TTC549 (cell line): ENCODE measurements around the gene TCP11.

Experiments
- FAIRE-seq: peaks from 2 replicates; lab custom pipeline; 2012; peaks lifted over from hg19 to GRCh38; lab: Jason Lieb, UNC

TCP11 gene

DNA sequence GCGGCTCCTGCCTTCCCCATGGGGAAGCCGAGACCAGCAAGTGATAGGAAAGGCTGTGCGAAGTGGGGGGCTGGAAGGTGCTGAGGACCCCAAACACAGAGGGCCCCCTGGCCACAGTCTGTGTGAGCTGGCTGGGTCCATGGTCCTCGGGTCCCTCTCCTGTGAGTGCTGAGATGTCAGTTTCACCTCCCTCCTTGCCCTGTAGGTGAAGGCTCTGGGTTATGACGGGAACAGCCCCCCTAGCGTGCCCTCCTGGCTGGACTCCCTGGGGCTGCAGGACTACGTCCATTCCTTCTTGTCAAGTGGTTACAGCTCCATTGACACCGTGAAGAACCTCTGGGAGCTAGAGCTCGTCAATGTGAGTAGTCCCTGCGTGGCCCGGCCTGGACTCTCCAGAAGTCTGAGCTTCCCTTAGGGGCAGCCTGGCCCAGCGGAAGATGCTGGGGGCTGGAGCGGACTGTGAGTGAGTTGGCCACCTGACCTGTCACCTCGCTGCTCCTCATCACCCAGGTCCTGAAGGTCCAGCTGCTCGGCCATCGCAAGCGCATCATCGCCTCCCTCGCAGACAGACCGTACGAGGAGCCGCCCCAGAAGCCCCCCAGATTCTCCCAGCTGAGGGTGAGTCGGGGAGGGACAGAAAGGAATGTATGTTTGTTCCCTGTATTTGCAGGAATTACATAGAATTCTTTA lies 61.7 kb downstream of the TCP11 start:
- FAIRE-seq: no peak

GRCh38 chr6:35078896-35079295 lies 62.2 kb downstream of the TCP11 start:
- FAIRE-seq: no peak

DNA sequence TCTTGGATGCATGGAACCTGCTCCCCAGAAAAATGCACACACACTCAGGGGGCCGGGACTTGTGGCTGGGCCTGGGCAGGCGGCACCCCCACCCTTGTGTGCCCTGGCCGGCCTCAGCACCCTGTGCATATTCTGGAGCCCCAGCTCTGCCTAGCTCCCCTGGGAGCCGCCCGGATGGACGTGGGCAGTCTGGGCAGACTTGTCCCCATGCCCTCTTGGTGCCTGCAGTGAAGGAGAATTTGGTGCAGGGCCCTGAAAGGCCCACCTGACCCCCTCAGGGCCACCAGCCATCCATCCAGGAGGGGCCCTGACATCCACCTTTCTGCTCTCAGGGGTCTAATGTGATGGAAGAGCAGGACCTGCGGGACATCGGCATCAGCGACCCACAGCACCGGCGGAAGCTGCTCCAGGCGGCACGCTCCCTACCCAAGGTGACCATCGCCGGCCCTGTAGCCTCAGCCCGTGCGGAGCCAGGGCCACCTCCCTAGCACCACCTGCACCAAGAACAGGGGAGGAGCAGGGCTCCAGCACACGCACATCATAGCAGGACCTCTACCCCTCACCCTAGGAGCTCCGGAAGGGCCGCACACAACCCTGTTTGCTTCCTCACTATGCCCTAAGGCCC lies 62.8 kb downstream of the TCP11 start:
- no peak for FAIRE-seq

GRCh38 chr6:35077713-35078105 lies 63.4 kb downstream of the TCP11 start:
- FAIRE-seq: no peak

DNA sequence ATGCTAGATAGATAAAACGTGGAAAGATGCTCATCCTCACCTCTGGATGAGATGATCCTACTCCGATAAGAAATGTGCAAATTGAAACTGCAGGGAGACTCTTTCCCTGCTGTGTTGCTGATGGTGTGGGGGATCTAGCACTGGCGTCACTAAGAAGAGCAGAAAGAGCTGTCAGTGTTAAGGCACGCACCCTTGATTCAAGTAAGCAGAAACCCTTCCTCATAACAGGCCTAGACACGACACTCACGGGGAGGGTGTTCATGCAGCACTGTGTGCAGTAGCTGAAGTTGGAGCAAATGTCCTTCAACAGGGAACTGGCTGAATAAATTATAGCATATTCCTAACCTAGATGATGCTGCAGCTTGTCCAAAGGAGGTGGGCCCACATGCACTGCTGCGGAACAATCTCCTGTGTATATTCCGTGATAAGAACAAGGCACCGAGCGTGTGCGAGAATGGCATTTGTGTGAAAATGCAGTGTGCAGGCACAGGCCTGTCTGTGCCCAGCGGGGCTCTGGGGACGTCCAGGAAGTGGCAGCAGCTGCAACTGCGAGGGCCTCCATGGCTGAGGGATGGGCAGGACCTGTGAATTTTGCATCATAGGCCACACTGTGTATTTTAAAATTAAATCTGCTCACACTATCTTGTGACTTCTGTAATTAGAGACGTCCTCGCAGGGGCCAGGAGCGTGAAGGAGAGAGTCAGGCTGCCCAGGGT lies 64.0 kb downstream of the TCP11 start:
- no peak for FAIRE-seq

- no peak for FAIRE-seq
Observed at GRCh38 chr6:35073766-35074471, 67.2 kb downstream of the TCP11 start.

- no peak for FAIRE-seq
Observed at GRCh38 chr6:35073211-35073610, 67.9 kb downstream of the TCP11 start.

GRCh38 chr6:35072698-35073055 lies 68.5 kb downstream of the TCP11 start:
- no peak for FAIRE-seq

GRCh38 chr6:35072051-35072697 lies 69.0 kb downstream of the TCP11 start:
- no peak for FAIRE-seq

DNA sequence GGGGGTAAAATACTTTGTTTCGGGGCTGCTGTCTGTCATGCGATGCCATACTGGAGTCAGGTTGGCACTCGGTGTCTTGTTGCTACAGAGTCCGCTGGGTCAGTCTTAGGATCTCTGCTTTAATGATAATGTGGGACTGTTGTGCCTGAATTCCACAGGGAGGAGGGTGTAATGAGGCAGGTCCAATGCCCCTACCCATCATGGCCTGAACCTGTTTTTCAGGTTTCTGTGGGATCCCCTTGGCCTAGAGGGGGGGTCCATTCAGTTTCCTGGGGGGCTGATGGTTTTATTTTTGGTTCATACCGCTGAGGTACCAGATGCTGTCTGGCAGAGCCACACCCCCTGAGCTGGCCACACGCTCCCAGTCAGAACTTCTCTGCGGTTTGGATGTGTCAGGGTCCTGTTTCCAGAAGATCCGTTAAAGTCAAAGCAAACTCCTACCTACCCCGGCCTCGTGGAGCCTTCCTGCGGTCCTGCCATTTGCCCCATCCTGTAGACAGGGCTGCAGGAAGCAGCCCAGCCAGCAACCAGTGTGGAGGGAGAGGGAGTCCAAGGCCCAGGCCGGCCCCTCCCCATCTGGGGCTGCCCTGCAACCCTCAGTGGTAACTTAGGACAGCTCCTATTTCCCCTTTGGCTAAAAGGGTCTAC lies 69.7 kb downstream of the TCP11 start:
- FAIRE-seq: no peak

GRCh38 chr6:35070111-35070510 lies 71.0 kb downstream of the TCP11 start:
- FAIRE-seq: no peak

- FAIRE-seq: no peak
Observed at GRCh38 chr6:35069262-35069661, 71.9 kb downstream of the TCP11 start.

- no peak for FAIRE-seq
Observed at GRCh38 chr6:35068644-35069043, 72.5 kb downstream of the TCP11 start.

DNA sequence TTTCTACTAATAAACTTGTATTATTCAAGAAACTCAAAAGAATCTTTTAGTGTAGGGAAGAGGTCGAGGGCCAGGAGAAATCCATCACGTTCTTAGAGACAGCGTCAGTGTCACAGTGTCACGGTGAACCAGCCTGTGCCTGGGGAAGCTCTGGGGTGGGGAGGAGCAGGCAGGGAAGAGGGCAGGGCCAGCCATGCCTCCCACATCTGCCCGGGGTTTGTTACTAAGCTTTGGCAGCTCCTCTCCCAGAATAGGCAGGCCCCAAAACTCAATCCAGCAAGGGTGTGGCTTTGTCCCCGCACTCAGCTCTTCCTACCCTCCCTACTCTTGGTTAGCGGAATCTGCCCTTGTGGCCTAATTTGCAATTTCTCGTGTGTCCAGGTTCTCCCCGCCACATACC lies 72.9 kb downstream of the TCP11 start:
- FAIRE-seq: no peak
